Measurements from ENCODE around the gene AP1M2.
"Not testable (repeated sequence)": the region's sequence is repeated elsewhere in the genome, so short reads cannot be mapped to it uniquely, and the experiment has no call there.

Gene AP1M2

GRCh38 chr19:10593820-10594637, 6.9 kb upstream of the AP1M2 start:
- Histone ChIP-seq H3K27ac (ENCODE audit: low read depth, low read length) (no peak overlapping the region), H3K4me3 (ENCODE audit: low read depth in 1 of 2, low read length in 2 of 2) (no peak overlapping the region), H3K27me3 (ENCODE audit: control insufficient read depth in 1 of 2, insufficient read depth in 2 of 2, low read length in 2 of 2) (no peaks in the 10 kb centered on the region), H3K36me3 (ENCODE audit: insufficient read depth, low read length) (no peaks in the 10 kb centered on the region), H3K4me1 (ENCODE audit: insufficient read depth, low read length) (no peaks in the 10 kb centered on the region), H3K9me3 (ENCODE audit: low read length) (no peaks in the 10 kb centered on the region), H3K9ac (ENCODE audit: low read length) (no peak overlapping the region)

DNA sequence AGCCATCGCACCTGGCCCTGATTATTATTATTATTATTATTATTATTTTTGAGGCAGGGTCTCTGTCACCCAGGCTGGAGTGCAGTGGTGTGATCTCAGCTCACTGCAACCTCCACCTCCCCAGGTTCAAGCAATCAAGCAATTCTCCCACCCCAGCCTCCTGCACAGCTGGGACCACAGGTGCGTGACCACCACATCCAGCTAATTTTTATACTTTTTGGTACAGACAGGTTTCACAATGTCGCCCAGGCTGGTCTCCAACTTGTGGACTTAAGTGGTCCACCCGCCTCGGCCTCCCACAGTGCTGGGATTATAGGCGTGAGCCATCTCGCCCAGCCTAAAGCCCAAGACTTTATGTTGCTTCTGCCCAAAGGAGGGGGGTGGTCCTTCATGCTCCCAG, 6.0 kb upstream of the AP1M2 start:
- Histone ChIP-seq H3K27me3 (ENCODE audit: control insufficient read depth in 1 of 2, insufficient read depth in 2 of 2, low read length in 2 of 2) (no peaks in the 10 kb centered on the region), H3K4me3 (ENCODE audit: low read depth in 1 of 2, low read length in 2 of 2) (no peak overlapping the region), H3K36me3 (ENCODE audit: insufficient read depth, low read length) (no peaks in the 10 kb centered on the region), H3K9ac (ENCODE audit: low read length) (no peak overlapping the region), H3K9me3 (ENCODE audit: low read length) (no peaks in the 10 kb centered on the region), H3K27ac (ENCODE audit: low read depth, low read length) (no peak overlapping the region), H3K4me1 (ENCODE audit: insufficient read depth, low read length) (no peaks in the 10 kb centered on the region)

GRCh38 chr19:10587839-10588150, 683 bp upstream of the AP1M2 start:
- Histone ChIP-seq H3K9ac (ENCODE audit: low read length) (no peak overlapping the region), H3K9me3 (ENCODE audit: low read length) (no peaks in the 10 kb centered on the region), H3K27ac (ENCODE audit: low read depth, low read length) (no peak overlapping the region), H3K4me1 (ENCODE audit: insufficient read depth, low read length) (no peaks in the 10 kb centered on the region), H3K4me3 (ENCODE audit: low read depth in 1 of 2, low read length in 2 of 2) (no peak overlapping the region), H3K27me3 (ENCODE audit: control insufficient read depth in 1 of 2, insufficient read depth in 2 of 2, low read length in 2 of 2) (peaks cover 0 to 12% of the 10 kb centered on the region in 2 donors), H3K36me3 (ENCODE audit: insufficient read depth, low read length) (no peaks in the 10 kb centered on the region)

GRCh38 chr19:10586396-10586795, 716 bp downstream of the AP1M2 start:
- no peaks in the 10 kb centered on the region for H3K36me3 ChIP-seq (ENCODE audit: insufficient read depth, low read length)
- H3K9me3 ChIP-seq (ENCODE audit: low read length): no peaks in the 10 kb centered on the region
- peaks cover 0 to 12% of the 10 kb centered on the region in 2 donors for H3K27me3 ChIP-seq (ENCODE audit: control insufficient read depth in 1 of 2, insufficient read depth in 2 of 2, low read length in 2 of 2)
- H3K4me1 ChIP-seq (ENCODE audit: insufficient read depth, low read length): peaks cover under 1% of the 10 kb centered on the region
- no peak overlapping the region for H3K4me3 ChIP-seq (ENCODE audit: low read depth in 1 of 2, low read length in 2 of 2)
- no peak overlapping the region for H3K9ac ChIP-seq (ENCODE audit: low read length)
- no peak overlapping the region for H3K27ac ChIP-seq (ENCODE audit: low read depth, low read length)

DNA sequence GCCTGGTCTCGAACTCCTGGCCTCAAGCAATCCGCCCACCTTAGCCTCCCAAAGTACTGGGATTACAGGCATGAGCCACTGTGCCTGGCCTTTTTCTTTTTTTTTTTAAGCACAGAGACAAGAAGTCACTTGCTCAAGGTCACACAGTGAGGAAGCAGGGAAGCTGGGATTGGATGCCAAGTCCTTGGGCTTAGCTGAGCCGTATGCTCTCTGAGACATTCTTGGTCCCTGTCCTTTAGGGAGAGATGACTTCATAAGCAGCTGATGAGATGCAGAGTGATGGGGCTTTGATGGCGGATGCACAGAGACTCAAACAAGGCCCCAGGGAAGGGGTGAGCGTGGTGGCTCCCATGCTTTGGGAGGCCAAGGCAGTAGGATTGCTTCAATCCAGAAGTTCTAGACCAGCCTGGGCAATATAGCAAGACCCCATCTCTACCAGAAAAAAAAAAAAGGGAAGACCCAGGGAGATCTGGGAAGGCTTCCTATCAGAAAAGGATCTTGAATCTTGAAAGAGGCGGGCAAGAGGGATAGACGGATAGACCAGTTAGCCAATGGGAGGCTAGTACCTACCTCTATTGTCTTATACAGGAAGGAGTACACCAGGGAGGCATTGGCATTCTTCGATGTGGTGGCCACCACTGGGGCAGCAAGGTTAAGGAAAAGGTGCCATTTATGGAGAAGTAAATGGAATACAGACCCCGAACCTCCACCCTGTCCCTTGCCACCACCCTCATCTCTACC, 3.9 kb downstream of the AP1M2 start:
- Histone ChIP-seq H3K9ac (ENCODE audit: low read length) (no peak overlapping the region), H3K36me3 (ENCODE audit: insufficient read depth, low read length) (no peaks in the 10 kb centered on the region), H3K27me3 (ENCODE audit: control insufficient read depth in 1 of 2, insufficient read depth in 2 of 2, low read length in 2 of 2) (peaks cover 0 to 15% of the 10 kb centered on the region in 2 donors), H3K27ac (ENCODE audit: low read depth, low read length) (no peak overlapping the region), H3K9me3 (ENCODE audit: low read length) (no peaks in the 10 kb centered on the region), H3K4me3 (ENCODE audit: low read depth in 1 of 2, low read length in 2 of 2) (no peak overlapping the region), H3K4me1 (ENCODE audit: insufficient read depth, low read length) (peaks cover 4% of the 10 kb centered on the region)

DNA sequence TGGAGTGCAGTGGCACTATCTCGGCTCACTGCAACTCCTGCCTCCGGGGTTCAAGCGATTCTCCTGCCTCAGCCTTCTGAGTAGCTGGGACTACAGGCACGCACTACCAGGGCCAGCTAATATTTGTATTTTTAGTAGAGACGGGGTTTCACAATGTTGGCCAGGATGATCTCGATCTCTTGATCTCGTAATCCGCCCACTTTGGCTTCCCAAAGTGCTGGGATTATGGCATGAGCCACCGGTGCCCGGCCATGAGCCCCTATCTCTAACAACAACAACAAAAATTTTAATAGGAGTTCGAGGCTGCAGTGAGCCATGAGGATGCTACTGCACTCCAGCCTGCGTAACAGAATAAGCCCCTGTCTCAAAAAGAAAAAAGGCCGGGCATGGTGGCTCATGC, 5.0 kb downstream of the AP1M2 start:
- Histone ChIP-seq H3K27ac (ENCODE audit: low read depth, low read length) (no peak overlapping the region), H3K4me3 (ENCODE audit: low read depth in 1 of 2, low read length in 2 of 2) (no peak overlapping the region), H3K4me1 (ENCODE audit: insufficient read depth, low read length) (peaks cover 4% of the 10 kb centered on the region), H3K9ac (ENCODE audit: low read length) (no peak overlapping the region), H3K27me3 (ENCODE audit: control insufficient read depth in 1 of 2, insufficient read depth in 2 of 2, low read length in 2 of 2) (peaks cover 0 to 6% of the 10 kb centered on the region in 2 donors), H3K9me3 (ENCODE audit: low read length) (no peaks in the 10 kb centered on the region), H3K36me3 (ENCODE audit: insufficient read depth, low read length) (no peaks in the 10 kb centered on the region)

GRCh38 chr19:10580979-10581631, 6.0 kb downstream of the AP1M2 start:
- Histone ChIP-seq H3K27me3 (ENCODE audit: control insufficient read depth in 1 of 2, insufficient read depth in 2 of 2, low read length in 2 of 2) (peaks cover 0 to 3% of the 10 kb centered on the region in 2 donors), H3K4me3 (ENCODE audit: low read depth in 1 of 2, low read length in 2 of 2) (peak overlapping the region in 1 of 2 donors; percentile 45), H3K27ac (ENCODE audit: low read depth, low read length) (no peak overlapping the region), H3K4me1 (ENCODE audit: insufficient read depth, low read length) (peaks cover 4% of the 10 kb centered on the region), H3K9ac (ENCODE audit: low read length) (no peak overlapping the region), H3K36me3 (ENCODE audit: insufficient read depth, low read length) (no peaks in the 10 kb centered on the region), H3K9me3 (ENCODE audit: low read length) (no peaks in the 10 kb centered on the region)

DNA sequence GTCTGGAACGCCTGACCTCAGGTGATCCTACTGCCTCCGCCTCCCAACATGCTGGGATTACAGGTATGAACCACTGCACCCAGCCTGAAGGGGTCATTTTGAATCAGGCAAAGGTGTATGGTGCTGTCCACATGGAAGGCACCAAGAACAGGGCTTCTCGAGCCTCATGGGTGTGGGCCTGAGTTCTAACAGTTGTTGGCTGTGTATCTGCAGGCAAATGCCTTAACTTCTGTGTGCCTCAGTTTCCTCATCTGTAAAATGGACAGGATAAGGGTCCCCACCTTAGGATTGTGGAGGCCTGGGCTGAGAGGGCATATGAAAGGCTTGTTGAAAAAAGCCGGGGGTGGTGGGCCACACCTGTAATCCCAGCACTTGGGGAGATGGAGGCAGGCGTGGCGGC, 9.2 kb downstream of the AP1M2 start:
- Histone ChIP-seq H3K4me3 (ENCODE audit: low read depth in 1 of 2, low read length in 2 of 2) (no peak overlapping the region), H3K27ac (ENCODE audit: low read depth, low read length) (no peak overlapping the region), H3K27me3 (ENCODE audit: control insufficient read depth in 1 of 2, insufficient read depth in 2 of 2, low read length in 2 of 2) (peaks cover 0 to 3% of the 10 kb centered on the region in 2 donors), H3K9me3 (ENCODE audit: low read length) (no peaks in the 10 kb centered on the region), H3K36me3 (ENCODE audit: insufficient read depth, low read length) (no peaks in the 10 kb centered on the region), H3K4me1 (ENCODE audit: insufficient read depth, low read length) (peaks cover 4% of the 10 kb centered on the region), H3K9ac (ENCODE audit: low read length) (no peak overlapping the region)

DNA sequence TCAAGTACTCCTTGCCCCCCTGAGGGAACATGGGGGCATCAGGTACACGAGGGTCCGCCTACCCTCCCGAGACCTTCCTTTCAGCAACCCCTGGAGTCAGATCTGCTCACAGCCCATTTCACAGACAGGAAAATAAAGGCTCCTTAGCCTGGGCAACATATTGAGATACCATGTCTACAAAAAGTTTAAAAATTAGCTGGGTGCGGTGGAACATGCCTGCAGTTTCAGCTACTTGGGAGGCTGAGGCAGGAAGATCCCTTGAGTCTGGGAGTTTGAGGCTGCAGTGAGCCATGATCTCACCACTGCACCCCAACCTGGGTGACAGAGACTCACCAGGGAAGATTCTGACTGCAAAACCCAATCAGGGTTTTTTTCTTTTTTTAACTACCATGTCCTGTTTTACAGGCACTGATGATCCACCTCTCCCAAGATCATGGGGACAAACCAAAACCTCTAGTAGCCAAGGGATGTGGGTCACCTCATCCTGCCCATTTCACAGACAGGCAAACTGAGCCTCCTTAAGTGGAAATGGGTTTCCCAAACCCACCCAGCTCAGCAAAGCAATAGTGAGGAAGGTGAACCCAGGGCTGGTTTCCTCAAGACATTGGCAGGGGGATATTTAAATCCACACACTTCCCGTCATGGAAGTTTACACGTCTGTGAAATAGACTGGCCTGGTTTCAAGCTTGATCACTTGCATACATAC, 11.9 kb downstream of the AP1M2 start:
- H3K27ac ChIP-seq (ENCODE audit: low read depth, low read length): no peak overlapping the region
- no peaks in the 10 kb centered on the region for H3K4me1 ChIP-seq (ENCODE audit: insufficient read depth, low read length)
- H3K4me3 ChIP-seq (ENCODE audit: low read depth in 1 of 2, low read length in 2 of 2): no peak overlapping the region
- H3K36me3 ChIP-seq (ENCODE audit: insufficient read depth, low read length): no peaks in the 10 kb centered on the region
- H3K9ac ChIP-seq (ENCODE audit: low read length): no peak overlapping the region
- peaks cover 0 to 3% of the 10 kb centered on the region in 2 donors for H3K27me3 ChIP-seq (ENCODE audit: control insufficient read depth in 1 of 2, insufficient read depth in 2 of 2, low read length in 2 of 2)
- H3K9me3 ChIP-seq (ENCODE audit: low read length): no peaks in the 10 kb centered on the region

- no peak overlapping the region for H3K27ac ChIP-seq (ENCODE audit: low read depth, low read length)
Observed at GRCh38 chr19:10574462-10574861, 12.7 kb downstream of the AP1M2 start.

DNA sequence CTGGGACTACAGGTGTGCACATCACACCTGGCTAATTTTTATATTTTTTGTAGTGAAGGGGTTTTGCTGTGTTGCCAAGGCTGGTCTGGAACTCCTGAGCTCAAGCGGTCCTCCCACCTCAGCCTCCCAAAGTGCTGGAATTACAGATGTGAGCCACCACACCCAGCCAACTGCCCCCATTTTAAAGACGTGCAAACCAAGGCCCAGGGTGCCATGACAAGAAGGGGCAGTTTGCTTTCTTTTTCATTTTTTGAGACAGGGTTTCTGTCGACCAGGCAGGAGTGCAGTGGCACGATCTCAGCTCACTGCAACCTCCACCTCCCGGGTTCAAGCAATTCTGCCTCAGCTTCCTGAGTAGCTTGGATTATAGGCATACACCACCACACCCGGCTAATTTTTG, 13.3 kb downstream of the AP1M2 start:
- not testable (repeated sequence) for H3K36me3 ChIP-seq (ENCODE audit: insufficient read depth, low read length); H3K4me1 ChIP-seq (ENCODE audit: insufficient read depth, low read length); H3K9me3 ChIP-seq (ENCODE audit: low read length); H3K27ac ChIP-seq (ENCODE audit: low read depth, low read length); H3K27me3 ChIP-seq (ENCODE audit: control insufficient read depth in 1 of 2, insufficient read depth in 2 of 2, low read length in 2 of 2); H3K9ac ChIP-seq (ENCODE audit: low read length); H3K4me3 ChIP-seq (ENCODE audit: low read depth in 1 of 2, low read length in 2 of 2)

More at GRCh38 chr19:10574462-10574861, 12.7 kb downstream of the AP1M2 start:
- Histone ChIP-seq H3K4me3 (ENCODE audit: low read depth in 1 of 2, low read length in 2 of 2) (no peak overlapping the region), H3K4me1 (ENCODE audit: insufficient read depth, low read length) (peaks cover 1% of the 10 kb centered on the region), H3K9ac (ENCODE audit: low read length) (no peak overlapping the region), H3K36me3 (ENCODE audit: insufficient read depth, low read length) (no peaks in the 10 kb centered on the region), H3K27me3 (ENCODE audit: control insufficient read depth in 1 of 2, insufficient read depth in 2 of 2, low read length in 2 of 2) (peaks cover 0 to under 1% of the 10 kb centered on the region in 2 donors), H3K9me3 (ENCODE audit: low read length) (no peaks in the 10 kb centered on the region)
